ENCODE results near the gene CTBP2.

DNA sequence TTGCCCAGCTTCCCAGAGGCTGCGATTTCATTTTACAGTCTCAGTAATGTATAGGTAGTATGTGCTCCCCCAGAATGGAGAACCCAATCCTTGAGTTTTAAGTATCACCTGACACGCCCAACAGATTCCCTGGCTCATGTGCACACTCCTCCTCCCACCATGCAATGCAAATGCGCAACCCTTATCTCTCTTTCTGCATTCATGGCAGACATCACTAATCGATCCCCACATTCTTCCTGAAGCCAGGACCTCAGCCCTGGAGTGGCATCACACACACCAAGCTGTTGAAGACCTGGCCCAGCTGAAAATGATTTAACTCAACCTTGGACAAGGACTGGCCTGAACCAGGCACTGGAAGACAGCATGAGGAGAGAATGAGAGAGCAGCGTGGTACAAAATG lies 150.0 kb downstream of the CTBP2 start:
- no peak for TF ChIP-seq HDAC6 (IDR thresholded peaks at IDR 0.05; ENCODE audit: low read depth, low read length)
- no peak for TF ChIP-seq KDM1A (CRISPR knock-in tag; IDR thresholded peaks at IDR 0.05)

All from HepG2 (cell line).